ENCODE results near the gene MAPKAPK5. TPM values are rescaled to one million over a fixed set of nuclear protein-coding genes. Genes with fewer than 3 reads are reported as not detected.

MAPKAPK5 gene
- polyA plus RNA-seq, 2 donors = 10.2 to 18.2 TPM

DNA sequence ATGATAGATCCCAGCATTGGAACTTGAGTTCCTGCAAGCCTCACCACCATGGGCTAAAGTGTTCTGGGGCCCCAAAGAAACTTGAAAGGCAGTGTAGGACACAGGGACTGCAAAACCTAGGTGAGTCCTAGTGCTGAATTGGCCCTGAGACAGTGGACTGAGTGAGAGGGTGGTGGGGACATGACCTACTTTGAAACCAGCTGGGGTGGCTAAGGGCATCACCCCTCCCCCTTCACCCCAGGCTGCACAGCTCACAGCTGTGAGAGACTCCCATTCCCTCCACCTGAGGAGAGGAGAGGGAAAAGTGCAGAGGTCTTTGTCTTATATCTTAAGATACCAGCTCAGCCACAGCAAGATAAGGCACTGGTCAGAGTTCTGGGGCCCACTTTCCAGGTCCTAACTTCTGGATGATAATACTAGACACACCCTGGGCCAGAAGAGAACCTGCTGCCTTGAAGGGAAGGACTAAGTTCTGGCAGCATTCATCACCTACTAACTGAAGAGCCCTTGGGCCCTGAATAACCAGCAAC is 62.5 kb downstream of the MAPKAPK5 start:
- peaks cover 0 to 2% of the 10 kb centered on the region in 2 donors for H3K36me3 ChIP-seq (ENCODE audit: control insufficient read depth in 2 of 2, insufficient read depth in 2 of 2, low read length in 1 of 2)
- no peak overlapping the region for H3K27ac ChIP-seq (ENCODE audit: low read depth in 2 of 2, low read length in 1 of 2)
- H3K4me1 ChIP-seq (ENCODE audit: control insufficient read depth in 2 of 2, insufficient read depth in 2 of 2, low read length in 1 of 2) = no peaks in the 10 kb centered on the region
- H3K4me3 ChIP-seq (ENCODE audit: low read depth in 1 of 2, low read length in 2 of 2) = no peak overlapping the region
- no peaks in the 10 kb centered on the region for H3K27me3 ChIP-seq (ENCODE audit: control insufficient read depth in 1 of 2, insufficient read depth in 2 of 2, low read length in 2 of 2)
- H3K9me3 ChIP-seq (ENCODE audit: control insufficient read depth in 2 of 2, insufficient read depth in 1 of 2, low read depth in 1 of 2, low read length in 1 of 2) = no peaks in the 10 kb centered on the region

DNA sequence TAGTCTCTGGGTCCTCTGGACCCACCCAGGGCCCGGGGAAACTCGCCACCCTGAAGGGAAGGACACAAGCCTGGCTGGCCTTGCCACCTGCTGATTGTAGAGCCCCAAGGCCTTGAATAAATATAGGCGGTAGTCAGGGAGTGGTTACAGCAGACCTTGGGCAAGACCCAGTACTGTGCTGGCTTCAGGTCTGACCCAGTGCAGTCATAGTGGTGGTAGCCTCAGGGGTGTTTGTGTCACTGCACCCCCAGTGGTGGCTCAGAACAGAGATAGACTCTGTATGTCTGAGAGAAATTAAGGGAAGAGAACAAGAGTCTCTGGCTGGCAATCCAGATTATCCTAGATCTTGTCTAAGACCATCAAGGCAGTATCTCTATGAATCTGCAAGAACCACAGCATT is 63.5 kb downstream of the MAPKAPK5 start:
- Histone ChIP-seq H3K27me3 (ENCODE audit: control insufficient read depth in 1 of 2, insufficient read depth in 2 of 2, low read length in 2 of 2) (no peaks in the 10 kb centered on the region), H3K27ac (ENCODE audit: low read depth in 2 of 2, low read length in 1 of 2) (no peak overlapping the region), H3K36me3 (ENCODE audit: control insufficient read depth in 2 of 2, insufficient read depth in 2 of 2, low read length in 1 of 2) (no peaks in the 10 kb centered on the region), H3K4me1 (ENCODE audit: control insufficient read depth in 2 of 2, insufficient read depth in 2 of 2, low read length in 1 of 2) (no peaks in the 10 kb centered on the region), H3K9me3 (ENCODE audit: control insufficient read depth in 2 of 2, insufficient read depth in 1 of 2, low read depth in 1 of 2, low read length in 1 of 2) (no peaks in the 10 kb centered on the region), H3K4me3 (ENCODE audit: low read depth in 1 of 2, low read length in 2 of 2) (no peak overlapping the region)
- WGBS, 2 donors = 89 to 96% methylated on average over 3 of the region's 3 CpGs

DNA sequence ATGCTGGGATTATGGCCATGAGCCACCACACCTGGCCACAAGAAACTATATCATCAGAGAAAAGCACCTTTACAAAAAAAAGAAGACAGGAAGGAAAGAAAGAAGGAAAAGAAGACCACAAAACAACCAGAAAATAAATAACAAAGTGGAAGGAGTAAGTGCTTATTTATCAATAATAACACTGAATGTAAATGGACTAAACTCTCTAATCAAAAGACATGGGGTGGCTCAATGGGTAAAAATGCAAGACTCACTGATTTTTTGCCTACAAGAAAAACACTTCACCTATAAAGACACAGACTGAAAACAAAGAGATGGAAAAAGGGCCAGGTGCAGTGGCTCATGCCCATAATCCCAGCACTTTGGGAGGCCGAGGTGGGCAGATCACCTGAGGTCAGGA is 65.7 kb downstream of the MAPKAPK5 start:
- 93 to 100% methylated on average over 1 of the region's 1 CpG for WGBS, 2 donors
- no peak overlapping the region for H3K27ac ChIP-seq (ENCODE audit: low read depth in 2 of 2, low read length in 1 of 2)

DNA sequence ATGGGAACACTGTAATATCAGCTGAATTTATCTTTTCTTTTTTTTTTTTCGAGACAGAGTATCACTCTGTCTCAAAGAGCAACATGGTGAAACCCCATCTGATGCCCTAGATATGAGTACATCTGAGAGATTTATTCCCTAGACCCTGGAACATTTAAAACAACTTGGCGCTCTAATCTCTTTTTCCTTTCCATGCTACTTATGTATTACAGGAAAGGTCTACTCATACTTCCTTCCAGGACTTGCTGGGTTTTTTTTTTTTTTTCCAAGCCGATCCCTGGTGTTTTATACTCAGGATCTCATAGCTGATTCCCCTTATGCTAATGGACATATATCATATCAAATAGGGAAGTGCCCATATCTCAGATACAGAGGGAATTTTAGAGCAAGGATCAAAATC is 83.1 kb downstream of the MAPKAPK5 start:
- H3K27ac ChIP-seq (ENCODE audit: low read depth in 2 of 2, low read length in 1 of 2) = no peak overlapping the region
- H3K9me3 ChIP-seq (ENCODE audit: control insufficient read depth in 2 of 2, insufficient read depth in 1 of 2, low read depth in 1 of 2, low read length in 1 of 2) = no peaks in the 10 kb centered on the region
- no peak overlapping the region for H3K4me3 ChIP-seq (ENCODE audit: low read depth in 1 of 2, low read length in 2 of 2)
- 79 to 85% methylated on average over 3 of the region's 3 CpGs for WGBS, 2 donors
- H3K4me1 ChIP-seq (ENCODE audit: control insufficient read depth in 2 of 2, insufficient read depth in 2 of 2, low read length in 1 of 2) = no peaks in the 10 kb centered on the region
- no peaks in the 10 kb centered on the region for H3K27me3 ChIP-seq (ENCODE audit: control insufficient read depth in 1 of 2, insufficient read depth in 2 of 2, low read length in 2 of 2)
- H3K36me3 ChIP-seq (ENCODE audit: control insufficient read depth in 2 of 2, insufficient read depth in 2 of 2, low read length in 1 of 2) = no peaks in the 10 kb centered on the region

More for the DNA sequence above, 65.7 kb downstream of the MAPKAPK5 start:
- Histone ChIP-seq H3K4me1 (ENCODE audit: control insufficient read depth in 2 of 2, insufficient read depth in 2 of 2, low read length in 1 of 2) (no peaks in the 10 kb centered on the region), H3K36me3 (ENCODE audit: control insufficient read depth in 2 of 2, insufficient read depth in 2 of 2, low read length in 1 of 2) (no peaks in the 10 kb centered on the region), H3K27me3 (ENCODE audit: control insufficient read depth in 1 of 2, insufficient read depth in 2 of 2, low read length in 2 of 2) (no peaks in the 10 kb centered on the region), H3K4me3 (ENCODE audit: low read depth in 1 of 2, low read length in 2 of 2) (no peak overlapping the region), H3K9me3 (ENCODE audit: control insufficient read depth in 2 of 2, insufficient read depth in 1 of 2, low read depth in 1 of 2, low read length in 1 of 2) (no peaks in the 10 kb centered on the region)

DNA sequence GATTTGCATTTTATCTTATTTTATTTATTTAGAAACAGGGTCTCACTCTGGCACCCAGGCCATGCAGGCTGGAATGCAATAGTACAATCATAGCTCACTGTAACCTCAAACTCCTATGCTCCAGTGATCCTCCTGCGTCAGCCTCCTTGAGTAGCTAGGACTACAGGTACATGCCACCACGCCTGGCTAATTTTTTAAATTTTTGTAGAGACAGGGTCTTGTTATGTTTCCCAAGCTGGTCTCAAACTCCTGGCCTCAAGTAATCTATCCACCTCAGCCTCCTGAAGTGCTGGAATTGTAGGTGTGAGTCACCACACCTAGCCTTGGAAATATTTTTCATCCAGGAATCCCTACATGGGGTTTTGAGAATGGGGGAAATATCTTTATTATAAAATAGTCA is 84.6 kb downstream of the MAPKAPK5 start:
- no peaks in the 10 kb centered on the region for H3K9me3 ChIP-seq (ENCODE audit: control insufficient read depth in 2 of 2, insufficient read depth in 1 of 2, low read depth in 1 of 2, low read length in 1 of 2)
- no peaks in the 10 kb centered on the region for H3K4me1 ChIP-seq (ENCODE audit: control insufficient read depth in 2 of 2, insufficient read depth in 2 of 2, low read length in 1 of 2)
- 99 to 100% methylated on average over 2 of the region's 2 CpGs for WGBS, 2 donors
- H3K4me3 ChIP-seq (ENCODE audit: low read depth in 1 of 2, low read length in 2 of 2) = no peak overlapping the region
- no peaks in the 10 kb centered on the region for H3K36me3 ChIP-seq (ENCODE audit: control insufficient read depth in 2 of 2, insufficient read depth in 2 of 2, low read length in 1 of 2)
- H3K27ac ChIP-seq (ENCODE audit: low read depth in 2 of 2, low read length in 1 of 2) = no peak overlapping the region
- no peaks in the 10 kb centered on the region for H3K27me3 ChIP-seq (ENCODE audit: control insufficient read depth in 1 of 2, insufficient read depth in 2 of 2, low read length in 2 of 2)

DNA sequence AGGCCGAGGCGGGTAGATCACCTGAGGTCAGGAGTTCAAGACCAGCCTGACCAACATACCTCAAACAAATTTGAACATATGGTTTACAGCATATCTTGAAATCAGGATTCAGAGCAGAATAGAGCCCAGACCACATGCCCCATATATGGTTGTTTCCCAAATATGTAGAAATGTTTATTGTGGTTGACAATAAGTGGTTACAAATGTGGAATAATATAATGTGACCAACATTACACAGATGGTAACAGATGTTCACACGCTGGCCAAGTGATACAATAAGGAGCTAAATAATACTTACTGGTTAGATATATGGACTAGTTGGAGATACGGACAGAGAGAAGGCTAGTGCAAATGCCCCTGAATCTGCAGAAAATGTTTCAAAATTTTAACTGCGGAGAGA is 85.3 kb downstream of the MAPKAPK5 start:
- Histone ChIP-seq H3K27me3 (ENCODE audit: control insufficient read depth in 1 of 2, insufficient read depth in 2 of 2, low read length in 2 of 2) (no peaks in the 10 kb centered on the region), H3K4me1 (ENCODE audit: control insufficient read depth in 2 of 2, insufficient read depth in 2 of 2, low read length in 1 of 2) (no peaks in the 10 kb centered on the region), H3K9me3 (ENCODE audit: control insufficient read depth in 2 of 2, insufficient read depth in 1 of 2, low read depth in 1 of 2, low read length in 1 of 2) (no peaks in the 10 kb centered on the region), H3K36me3 (ENCODE audit: control insufficient read depth in 2 of 2, insufficient read depth in 2 of 2, low read length in 1 of 2) (no peaks in the 10 kb centered on the region), H3K4me3 (ENCODE audit: low read depth in 1 of 2, low read length in 2 of 2) (no peak overlapping the region), H3K27ac (ENCODE audit: low read depth in 2 of 2, low read length in 1 of 2) (no peak overlapping the region)
- 83 to 92% methylated on average over 5 of the region's 5 CpGs for WGBS, 2 donors

DNA sequence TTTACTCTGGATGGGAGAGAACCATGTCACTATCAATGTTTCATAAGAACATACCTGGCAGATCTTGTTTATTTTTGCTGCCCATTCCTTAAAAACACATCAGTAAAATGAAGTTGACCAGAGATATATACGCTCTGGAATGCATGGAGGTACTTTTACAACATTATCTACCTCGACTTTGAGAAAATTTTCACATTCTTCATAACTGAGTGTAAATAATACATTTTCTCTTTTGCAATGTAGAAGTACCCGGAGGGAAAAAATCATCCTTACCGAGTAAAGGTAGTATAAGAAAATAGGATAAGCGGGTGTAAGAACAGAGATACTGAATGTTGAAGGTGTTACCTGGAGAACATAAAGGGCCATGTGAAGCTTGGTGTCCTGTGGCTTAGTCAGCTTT is 90.2 kb downstream of the MAPKAPK5 start:
- Histone ChIP-seq H3K9me3 (ENCODE audit: control insufficient read depth in 2 of 2, insufficient read depth in 1 of 2, low read depth in 1 of 2, low read length in 1 of 2) (no peaks in the 10 kb centered on the region), H3K4me3 (ENCODE audit: low read depth in 1 of 2, low read length in 2 of 2) (no peak overlapping the region), H3K27me3 (ENCODE audit: control insufficient read depth in 1 of 2, insufficient read depth in 2 of 2, low read length in 2 of 2) (no peaks in the 10 kb centered on the region), H3K27ac (ENCODE audit: low read depth in 2 of 2, low read length in 1 of 2) (no peak overlapping the region), H3K36me3 (ENCODE audit: control insufficient read depth in 2 of 2, insufficient read depth in 2 of 2, low read length in 1 of 2) (no peaks in the 10 kb centered on the region), H3K4me1 (ENCODE audit: control insufficient read depth in 2 of 2, insufficient read depth in 2 of 2, low read length in 1 of 2) (no peaks in the 10 kb centered on the region)
- WGBS, 2 donors = 90 to 93% methylated on average over 5 of the region's 5 CpGs

DNA sequence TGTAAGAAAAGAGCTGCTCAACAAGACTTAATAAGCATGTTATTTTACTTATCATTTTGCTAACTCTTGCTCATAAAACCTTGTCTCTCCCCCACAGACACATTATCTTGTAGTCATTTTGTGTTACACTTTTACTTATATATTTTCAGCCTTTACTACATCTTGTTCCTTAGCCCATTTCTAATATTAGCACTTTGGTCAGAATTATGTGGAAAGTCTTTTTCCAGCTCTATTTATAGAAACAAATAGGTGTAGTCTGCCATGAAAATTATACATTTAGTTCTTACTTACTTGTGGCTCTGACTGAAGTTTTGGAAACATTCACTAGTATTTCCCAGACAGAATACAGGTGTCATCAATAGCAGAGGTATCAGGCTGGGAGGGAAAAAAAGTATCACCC is 94.8 kb downstream of the MAPKAPK5 start:
- H3K27ac ChIP-seq (ENCODE audit: low read depth in 2 of 2, low read length in 1 of 2) = no peak overlapping the region
- no peaks in the 10 kb centered on the region for H3K27me3 ChIP-seq (ENCODE audit: control insufficient read depth in 1 of 2, insufficient read depth in 2 of 2, low read length in 2 of 2)
- H3K9me3 ChIP-seq (ENCODE audit: control insufficient read depth in 2 of 2, insufficient read depth in 1 of 2, low read depth in 1 of 2, low read length in 1 of 2) = no peaks in the 10 kb centered on the region
- no peaks in the 10 kb centered on the region for H3K4me1 ChIP-seq (ENCODE audit: control insufficient read depth in 2 of 2, insufficient read depth in 2 of 2, low read length in 1 of 2)
- H3K36me3 ChIP-seq (ENCODE audit: control insufficient read depth in 2 of 2, insufficient read depth in 2 of 2, low read length in 1 of 2) = no peaks in the 10 kb centered on the region
- no peak overlapping the region for H3K4me3 ChIP-seq (ENCODE audit: low read depth in 1 of 2, low read length in 2 of 2)

DNA sequence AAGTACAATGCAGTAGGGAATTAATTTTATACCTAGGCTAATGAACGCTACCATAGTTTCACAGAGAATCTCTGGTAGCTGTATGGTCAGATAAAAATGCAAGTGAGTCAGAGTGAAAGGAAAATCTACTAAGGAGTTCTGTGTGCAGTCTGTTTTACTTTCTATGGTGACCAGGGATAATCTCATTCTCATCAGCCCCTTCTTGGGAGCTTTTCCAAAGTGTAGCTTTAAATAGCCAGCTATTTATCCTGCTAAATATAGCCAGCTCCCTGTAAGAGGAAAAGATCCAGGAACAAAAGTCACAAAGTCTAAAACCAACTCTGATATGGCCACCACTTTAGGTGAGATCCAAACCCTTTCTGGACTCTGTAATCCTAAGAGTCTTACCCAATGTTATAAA is 95.4 kb downstream of the MAPKAPK5 start:
- WGBS, 2 donors = 73 to 82% methylated on average over 1 of the region's 1 CpG
- no peak overlapping the region for H3K27ac ChIP-seq (ENCODE audit: low read depth in 2 of 2, low read length in 1 of 2)

DNA sequence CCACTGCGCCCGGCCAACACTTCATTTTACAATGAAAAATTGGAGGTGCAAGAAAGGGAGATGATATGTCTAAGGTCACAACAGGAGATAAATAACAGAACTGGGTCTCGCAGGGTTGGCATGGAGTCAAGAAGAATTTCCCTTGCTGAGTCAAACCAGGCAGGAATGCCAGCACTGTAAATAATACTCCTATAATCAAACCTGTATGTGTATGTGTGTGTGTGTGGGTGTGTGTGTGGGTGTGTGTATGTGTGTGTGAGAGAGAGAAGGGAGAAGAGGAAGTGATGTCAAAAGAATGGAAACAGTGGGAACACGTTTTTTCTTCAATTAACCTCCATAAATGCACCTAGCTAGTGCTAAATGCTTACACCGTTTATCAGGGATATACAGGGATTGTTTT is 100.5 kb downstream of the MAPKAPK5 start:
- H3K9me3 ChIP-seq (ENCODE audit: control insufficient read depth in 2 of 2, insufficient read depth in 1 of 2, low read depth in 1 of 2, low read length in 1 of 2) = no peaks in the 10 kb centered on the region
- H3K4me1 ChIP-seq (ENCODE audit: control insufficient read depth in 2 of 2, insufficient read depth in 2 of 2, low read length in 1 of 2) = no peaks in the 10 kb centered on the region
- H3K4me3 ChIP-seq (ENCODE audit: low read depth in 1 of 2, low read length in 2 of 2) = no peak overlapping the region
- H3K36me3 ChIP-seq (ENCODE audit: control insufficient read depth in 2 of 2, insufficient read depth in 2 of 2, low read length in 1 of 2) = no peaks in the 10 kb centered on the region
- H3K27me3 ChIP-seq (ENCODE audit: control insufficient read depth in 1 of 2, insufficient read depth in 2 of 2, low read length in 2 of 2) = no peaks in the 10 kb centered on the region
- no peak overlapping the region for H3K27ac ChIP-seq (ENCODE audit: low read depth in 2 of 2, low read length in 1 of 2)
- 70% methylated on average over 5 of the region's 5 CpGs for WGBS, 2 donors

More for the DNA sequence above, 95.4 kb downstream of the MAPKAPK5 start:
- Histone ChIP-seq H3K4me1 (ENCODE audit: control insufficient read depth in 2 of 2, insufficient read depth in 2 of 2, low read length in 1 of 2) (no peaks in the 10 kb centered on the region), H3K27me3 (ENCODE audit: control insufficient read depth in 1 of 2, insufficient read depth in 2 of 2, low read length in 2 of 2) (no peaks in the 10 kb centered on the region), H3K36me3 (ENCODE audit: control insufficient read depth in 2 of 2, insufficient read depth in 2 of 2, low read length in 1 of 2) (no peaks in the 10 kb centered on the region), H3K9me3 (ENCODE audit: control insufficient read depth in 2 of 2, insufficient read depth in 1 of 2, low read depth in 1 of 2, low read length in 1 of 2) (no peaks in the 10 kb centered on the region), H3K4me3 (ENCODE audit: low read depth in 1 of 2, low read length in 2 of 2) (no peak overlapping the region)
